Keratinocyte (primary cell): Measurements from ENCODE around the gene NXN. TPM values are rescaled to one million over a fixed set of nuclear protein-coding genes. Genes with fewer than 3 reads are reported as not detected.

Experiments used
- DNase-seq: peaks from one replicate; pipeline ENCODE4 v3.0.0-alpha.2; 2011; ENCODE audit warnings: low read depth, missing footprints, low spot score
- FAIRE-seq: peaks from 2 replicates; lab custom pipeline; 2011; peaks lifted over from hg19 to GRCh38; lab: Jason Lieb, UNC
- H2AFZ ChIP-seq: 2 replicates; pipeline ENCODE4 v1.6.0; 2012; ENCODE audit warnings: low read length, control low read depth, inconsistent platforms; ENCODE audit not compliant: control insufficient read depth
- H3K27ac ChIP-seq: 2 replicates; pipeline ENCODE4 v1.5.1; 2011; ENCODE audit warnings: low read length; ENCODE audit not compliant: control insufficient read depth, insufficient read depth
- H3K27me3 ChIP-seq: 3 replicates; pipeline ENCODE4 v1.6.0; 2011; ENCODE audit warnings: low read length; ENCODE audit not compliant: control insufficient read depth, insufficient read depth; ENCODE audit errors: extremely low read depth
- H3K36me3 ChIP-seq, 2 experiments: 2 replicates in 1 of 2; 3 replicates in 1 of 2; pipeline ENCODE4 v1.5.1; 2011; ENCODE audit warnings: low read length in 2 of 2, mild to moderate bottlenecking in 1 of 2; ENCODE audit not compliant: control insufficient read depth in 2 of 2, insufficient read depth in 2 of 2; ENCODE audit errors: extremely low read depth in 1 of 2
- H3K4me1 ChIP-seq: 3 replicates; pipeline ENCODE4 v1.5.1; 2011; ENCODE audit warnings: low read length; ENCODE audit not compliant: control insufficient read depth, insufficient read depth; ENCODE audit errors: extremely low read depth
- H3K4me2 ChIP-seq: 3 replicates; pipeline ENCODE4 v1.6.0; 2011; ENCODE audit warnings: low read depth, low read length; ENCODE audit not compliant: control insufficient read depth, insufficient read depth; ENCODE audit errors: extremely low read depth
- H3K4me3 ChIP-seq, 3 experiments: fragments of 200-600 bp in 1 of 3; sonication (generic) in 1 of 3; 2 replicates in 2 of 3; 3 replicates in 1 of 3; pipeline ENCODE4 v1.5.1; 2011 to 2016; ENCODE audit warnings: low read length in 3 of 3, mild to moderate bottlenecking in 3 of 3, control low read depth in 2 of 3, inconsistent platforms in 1 of 3, low read depth in 1 of 3, mixed read lengths in 1 of 3, mixed run types in 1 of 3, moderate library complexity in 1 of 3; ENCODE audit not compliant: control insufficient read depth in 2 of 3, insufficient read depth in 2 of 3; ENCODE audit errors: extremely low read depth in 1 of 3
- H3K79me2 ChIP-seq: 2 replicates; pipeline ENCODE4 v1.6.0; 2012; ENCODE audit warnings: low read length; ENCODE audit not compliant: control insufficient read depth, insufficient read depth
- H3K9ac ChIP-seq: 3 replicates; pipeline ENCODE4 v1.6.0; 2011; ENCODE audit warnings: low read length; ENCODE audit not compliant: control insufficient read depth, insufficient read depth; ENCODE audit errors: extremely low read depth
- H3K9me1 ChIP-seq: 3 replicates; pipeline ENCODE4 v1.6.0; 2011; ENCODE audit warnings: low read length; ENCODE audit not compliant: control insufficient read depth, insufficient read depth; ENCODE audit errors: extremely low read depth
- H3K9me3 ChIP-seq: 2 replicates; pipeline ENCODE4 v1.5.1; 2012; ENCODE audit warnings: low read depth, low read length; ENCODE audit not compliant: control insufficient read depth
- H4K20me1 ChIP-seq: 3 replicates; pipeline ENCODE4 v1.6.0; 2011; ENCODE audit warnings: low read length; ENCODE audit not compliant: control insufficient read depth, insufficient read depth; ENCODE audit errors: extremely low read depth
- EZH2 ChIP-seq: IDR thresholded peaks from one replicate; pipeline ENCODE4 v1.6.1; 2012; ENCODE audit warnings: inconsistent platforms, mild to moderate bottlenecking, low read length, moderate library complexity
- dilution Hi-C: fragments of 300-500 bp; cut with MboI; formaldehyde crosslinking; loops from one replicate; pipeline ENCODE4 v1.7.0; 2020; ENCODE audit warnings: low sequenced_read_pairs; ENCODE audit not compliant: extremely low pct_ligation_motif_present
- polyA plus RNA-seq, 5 experiments: library from polyadenylated mRNA; depleted of rRNA in 3 of 5; stranded (reverse) in 3 of 5; stranded (forward) in 1 of 5; unstranded in 1 of 5; fragments of >200 nt; gene quantifications; 1 replicate in 1 of 5; 2 replicates in 3 of 5; 3 replicates in 1 of 5; pipeline versions ENCODE4 v1.2.1 to v1.2.3, GENCODE V29; 2011 to 2012; ENCODE audit warnings: missing spikeins in 2 of 5, low read depth in 1 of 5, low replicate concordance in 1 of 5
- TF ChIP-seq, protein P1 (sequence below), 3 experiments: IDR thresholded peaks in 1 of 3; conservative IDR thresholded peaks in 1 of 3; optimal IDR thresholded peaks in 1 of 3; 2 replicates in 2 of 3; 3 replicates in 1 of 3; pipeline versions ENCODE3 to v1.5.1; 2011; ENCODE audit warnings: low read length in 3 of 3, mild to moderate bottlenecking in 3 of 3, moderate library complexity in 2 of 3, control low read depth in 1 of 3, inconsistent platforms in 1 of 3; ENCODE audit not compliant: insufficient read depth in 2 of 3; ENCODE audit errors: extremely low read depth in 1 of 3

Gene NXN
- polyA plus RNA-seq, 1 donor (not counting 4 experiments of a cell fraction or from before 2014, with no cell fraction given): 94.4 TPM

DNA sequence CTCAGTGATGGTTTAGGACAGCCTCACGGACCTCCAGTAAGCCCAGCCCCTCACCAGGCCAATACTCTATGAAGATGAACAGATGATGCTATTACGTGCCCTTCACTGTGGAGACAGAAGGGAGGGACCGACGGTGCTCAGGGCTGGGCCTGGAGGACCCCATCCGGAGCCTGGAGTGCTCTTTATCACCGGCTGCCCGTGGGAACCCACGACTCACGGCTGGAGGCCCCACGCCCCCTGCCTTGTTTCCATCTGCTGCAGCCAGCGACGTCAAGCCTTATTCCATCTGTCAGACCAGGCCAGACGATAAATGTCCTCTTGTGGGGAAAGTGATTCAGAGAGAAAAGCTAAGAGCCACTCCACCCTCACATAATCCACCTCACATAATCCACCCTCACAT, 13.4 kb upstream of the NXN start:
- dilution Hi-C loops: loop anchor here (25.0 kb wide), 1 partner anchor 206 kb away; the partner anchor contains the start of genes GLOD4 and MRM3
- Histone ChIP-seq H3K9me3 (no peaks in the 10 kb centered on the region), H3K9ac (no peak overlapping the region), H3K27ac (no peak overlapping the region), H3K27me3 (no peaks in the 10 kb centered on the region), H2AFZ (no peak overlapping the region), H3K79me2 (peaks cover 10% of the 10 kb centered on the region), H3K4me2 (no peak overlapping the region), H4K20me1 (no peaks in the 10 kb centered on the region), H3K36me3 (no peaks in the 10 kb centered on the region), H3K9me1 (no peaks in the 10 kb centered on the region), H3K4me3 (no peak overlapping the region), H3K4me1 (peaks cover 3% of the 10 kb centered on the region)
- TF ChIP-seq EZH2: no peak
- TF ChIP-seq, protein P1, sequence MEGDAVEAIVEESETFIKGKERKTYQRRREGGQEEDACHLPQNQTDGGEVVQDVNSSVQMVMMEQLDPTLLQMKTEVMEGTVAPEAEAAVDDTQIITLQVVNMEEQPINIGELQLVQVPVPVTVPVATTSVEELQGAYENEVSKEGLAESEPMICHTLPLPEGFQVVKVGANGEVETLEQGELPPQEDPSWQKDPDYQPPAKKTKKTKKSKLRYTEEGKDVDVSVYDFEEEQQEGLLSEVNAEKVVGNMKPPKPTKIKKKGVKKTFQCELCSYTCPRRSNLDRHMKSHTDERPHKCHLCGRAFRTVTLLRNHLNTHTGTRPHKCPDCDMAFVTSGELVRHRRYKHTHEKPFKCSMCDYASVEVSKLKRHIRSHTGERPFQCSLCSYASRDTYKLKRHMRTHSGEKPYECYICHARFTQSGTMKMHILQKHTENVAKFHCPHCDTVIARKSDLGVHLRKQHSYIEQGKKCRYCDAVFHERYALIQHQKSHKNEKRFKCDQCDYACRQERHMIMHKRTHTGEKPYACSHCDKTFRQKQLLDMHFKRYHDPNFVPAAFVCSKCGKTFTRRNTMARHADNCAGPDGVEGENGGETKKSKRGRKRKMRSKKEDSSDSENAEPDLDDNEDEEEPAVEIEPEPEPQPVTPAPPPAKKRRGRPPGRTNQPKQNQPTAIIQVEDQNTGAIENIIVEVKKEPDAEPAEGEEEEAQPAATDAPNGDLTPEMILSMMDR (optimal IDR thresholded peaks at IDR 0.05 in 1 of 3, IDR thresholded peaks at IDR 0.05 in 1 of 3, conservative IDR thresholded peaks at IDR 0.05 in 1 of 3; ENCODE audit: extremely low read depth in 1 of 3, insufficient read depth in 2 of 3, low read length in 3 of 3): no peak
- DNase-seq (no peak), FAIRE-seq (no peak)

DNA sequence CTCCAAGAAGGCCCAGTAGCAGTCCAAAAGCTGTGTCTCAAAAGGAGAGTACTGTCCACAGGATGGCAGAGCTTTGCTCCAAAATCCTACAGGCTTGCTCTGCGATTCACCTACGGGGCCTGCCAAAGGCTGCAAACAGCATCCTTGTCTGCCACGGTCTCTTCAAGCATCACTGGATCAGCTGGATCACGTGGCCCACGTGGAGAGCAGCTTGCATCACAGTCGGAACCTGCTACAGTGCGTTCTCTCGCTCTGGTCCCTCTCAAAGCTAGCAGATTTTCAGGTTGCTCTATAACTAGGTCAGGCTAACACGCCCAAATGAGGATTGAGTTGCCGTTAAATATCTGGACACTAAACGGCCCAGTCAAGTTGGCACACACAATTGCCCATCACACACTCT, 9.0 kb upstream of the NXN start:
- Histone ChIP-seq H3K4me1 (no peaks in the 10 kb centered on the region), H3K9me1 (no peaks in the 10 kb centered on the region), H3K4me3 (no peak overlapping the region), H3K27me3 (no peaks in the 10 kb centered on the region), H3K79me2 (no peaks in the 10 kb centered on the region), H3K9me3 (no peaks in the 10 kb centered on the region), H3K9ac (no peak overlapping the region), H3K27ac (no peak overlapping the region), H2AFZ (no peak overlapping the region), H3K36me3 (no peaks in the 10 kb centered on the region), H3K4me2 (no peak overlapping the region), H4K20me1 (no peaks in the 10 kb centered on the region)
- TF ChIP-seq, protein P1 (optimal IDR thresholded peaks at IDR 0.05 in 1 of 3, IDR thresholded peaks at IDR 0.05 in 1 of 3, conservative IDR thresholded peaks at IDR 0.05 in 1 of 3; ENCODE audit: extremely low read depth in 1 of 3, insufficient read depth in 2 of 3, low read length in 3 of 3): no peak
- no peak for FAIRE-seq
- DNase-seq: no peak
- dilution Hi-C loops: loop anchor here (25.0 kb wide), 1 partner anchor 201 kb away; the partner anchor contains the start of genes GLOD4 and MRM3
